ENCODE data around the gene EPS15.

Gene EPS15

DNA sequence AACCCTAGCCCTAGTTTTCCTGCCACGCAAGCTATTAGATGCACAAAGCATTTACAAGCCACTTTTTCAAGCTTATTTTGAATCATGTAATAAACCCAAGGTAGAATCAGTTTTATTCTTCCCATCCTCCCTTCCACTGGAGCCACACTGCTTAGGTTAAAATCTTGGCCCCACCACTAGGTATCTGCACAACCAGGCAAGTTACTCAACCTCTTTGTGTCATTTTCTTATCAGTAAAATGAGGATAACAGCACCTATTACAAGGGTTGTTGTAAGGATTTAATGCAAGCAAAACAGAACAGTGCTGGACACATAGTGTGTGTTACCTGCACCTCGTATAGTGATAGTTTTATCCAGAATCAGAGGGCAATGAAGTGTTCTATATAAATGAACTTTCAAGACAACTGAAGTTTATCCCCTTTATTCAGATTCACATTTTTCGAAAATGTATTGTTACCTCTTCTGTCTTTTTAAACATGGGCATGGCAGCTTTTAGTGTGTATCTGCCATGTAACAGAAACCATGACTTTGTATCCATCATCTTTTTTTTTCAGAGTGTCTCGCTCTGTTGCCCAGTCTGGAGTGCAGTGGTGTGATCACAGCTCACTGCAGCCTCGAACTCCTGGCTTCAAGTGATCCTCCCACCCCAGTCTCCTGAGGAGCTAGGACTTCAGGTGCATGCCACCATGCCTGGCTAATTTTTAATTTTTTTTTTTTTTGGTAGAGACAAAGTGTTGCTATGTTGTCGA lies 171.5 kb downstream of the EPS15 start:
- in situ Hi-C loops (cut with HindIII; ENCODE audit: low sequenced_read_pairs): no loop called here
- H3K4me3 ChIP-seq (ENCODE audit: low read depth, low read length): no peak overlapping the region
- TF ChIP-seq, protein P1, sequence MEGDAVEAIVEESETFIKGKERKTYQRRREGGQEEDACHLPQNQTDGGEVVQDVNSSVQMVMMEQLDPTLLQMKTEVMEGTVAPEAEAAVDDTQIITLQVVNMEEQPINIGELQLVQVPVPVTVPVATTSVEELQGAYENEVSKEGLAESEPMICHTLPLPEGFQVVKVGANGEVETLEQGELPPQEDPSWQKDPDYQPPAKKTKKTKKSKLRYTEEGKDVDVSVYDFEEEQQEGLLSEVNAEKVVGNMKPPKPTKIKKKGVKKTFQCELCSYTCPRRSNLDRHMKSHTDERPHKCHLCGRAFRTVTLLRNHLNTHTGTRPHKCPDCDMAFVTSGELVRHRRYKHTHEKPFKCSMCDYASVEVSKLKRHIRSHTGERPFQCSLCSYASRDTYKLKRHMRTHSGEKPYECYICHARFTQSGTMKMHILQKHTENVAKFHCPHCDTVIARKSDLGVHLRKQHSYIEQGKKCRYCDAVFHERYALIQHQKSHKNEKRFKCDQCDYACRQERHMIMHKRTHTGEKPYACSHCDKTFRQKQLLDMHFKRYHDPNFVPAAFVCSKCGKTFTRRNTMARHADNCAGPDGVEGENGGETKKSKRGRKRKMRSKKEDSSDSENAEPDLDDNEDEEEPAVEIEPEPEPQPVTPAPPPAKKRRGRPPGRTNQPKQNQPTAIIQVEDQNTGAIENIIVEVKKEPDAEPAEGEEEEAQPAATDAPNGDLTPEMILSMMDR (IDR thresholded peaks at IDR 0.05; ENCODE audit: low read depth, low read length): no peak
- DNase-seq (ENCODE audit: low read depth, low spot score): no peak

DNA sequence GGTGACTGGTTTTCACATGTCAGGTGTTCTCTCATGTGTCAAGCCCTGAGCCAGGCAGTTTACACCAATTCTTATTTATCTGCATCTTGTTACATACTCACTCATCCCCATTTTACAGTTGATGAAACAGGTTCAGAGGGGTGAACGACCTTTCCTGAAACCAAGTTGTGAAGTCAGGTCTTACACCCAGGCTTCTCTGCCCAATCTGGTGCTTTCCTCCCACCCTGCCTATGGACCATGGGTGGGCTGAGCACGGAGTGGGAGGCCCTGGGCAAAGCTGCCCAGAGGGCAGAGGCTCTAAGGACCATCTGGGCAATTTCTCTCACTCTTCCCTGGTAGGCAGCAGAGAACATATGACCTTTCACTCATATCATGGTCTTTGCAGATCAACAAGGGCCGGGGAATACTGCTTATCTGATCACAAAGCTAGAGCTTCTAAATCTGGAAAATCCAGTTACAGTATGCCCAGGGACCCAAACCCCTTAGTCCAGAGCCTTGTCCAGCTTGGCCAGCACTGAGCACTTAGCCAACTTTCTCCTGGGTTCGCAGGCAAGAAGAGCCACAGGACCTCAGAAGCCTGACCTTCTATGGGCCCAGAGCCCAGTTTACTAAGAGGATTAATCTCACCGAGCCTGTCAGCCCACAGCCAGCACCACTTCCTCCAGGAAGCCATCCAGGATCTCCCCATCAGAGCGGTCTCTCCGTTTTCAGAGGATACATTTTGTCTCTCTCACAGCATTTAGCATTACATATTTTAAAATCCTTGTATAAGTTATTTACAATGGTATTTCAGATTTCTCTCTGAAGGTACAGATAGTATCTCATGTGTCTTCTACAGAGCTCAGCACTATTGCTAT lies 172.8 kb downstream of the EPS15 start:
- TF ChIP-seq, protein P1 (IDR thresholded peaks at IDR 0.05; ENCODE audit: low read depth, low read length): no peak
- no peak overlapping the region for H3K4me3 ChIP-seq (ENCODE audit: low read depth, low read length)
- DNase-seq (ENCODE audit: low read depth, low spot score): no peak
- in situ Hi-C loops (cut with HindIII; ENCODE audit: low sequenced_read_pairs): no loop called here

DNA sequence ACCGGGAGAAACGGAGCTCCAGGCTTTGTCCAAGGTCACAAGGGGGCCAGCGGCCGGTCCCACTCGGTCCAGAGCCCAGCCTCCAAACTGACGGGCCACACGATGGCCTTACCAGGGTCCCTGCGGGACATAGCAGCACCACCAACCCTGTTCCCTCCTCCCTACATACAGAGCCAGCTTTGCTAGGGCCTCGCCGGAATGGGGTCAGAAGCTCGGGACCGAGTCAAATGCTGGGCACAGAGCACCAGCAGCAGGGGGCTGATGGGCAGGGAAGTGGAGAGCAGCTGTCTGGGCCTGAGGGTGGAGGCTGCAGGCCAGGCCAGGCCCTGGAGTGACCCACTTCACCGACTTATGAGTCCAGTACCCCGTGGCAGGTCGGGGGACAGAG lies 173.8 kb downstream of the EPS15 start:
- in situ Hi-C loops (cut with HindIII; ENCODE audit: low sequenced_read_pairs): no loop called here
- H3K4me3 ChIP-seq (ENCODE audit: low read depth, low read length): no peak overlapping the region

DNA sequence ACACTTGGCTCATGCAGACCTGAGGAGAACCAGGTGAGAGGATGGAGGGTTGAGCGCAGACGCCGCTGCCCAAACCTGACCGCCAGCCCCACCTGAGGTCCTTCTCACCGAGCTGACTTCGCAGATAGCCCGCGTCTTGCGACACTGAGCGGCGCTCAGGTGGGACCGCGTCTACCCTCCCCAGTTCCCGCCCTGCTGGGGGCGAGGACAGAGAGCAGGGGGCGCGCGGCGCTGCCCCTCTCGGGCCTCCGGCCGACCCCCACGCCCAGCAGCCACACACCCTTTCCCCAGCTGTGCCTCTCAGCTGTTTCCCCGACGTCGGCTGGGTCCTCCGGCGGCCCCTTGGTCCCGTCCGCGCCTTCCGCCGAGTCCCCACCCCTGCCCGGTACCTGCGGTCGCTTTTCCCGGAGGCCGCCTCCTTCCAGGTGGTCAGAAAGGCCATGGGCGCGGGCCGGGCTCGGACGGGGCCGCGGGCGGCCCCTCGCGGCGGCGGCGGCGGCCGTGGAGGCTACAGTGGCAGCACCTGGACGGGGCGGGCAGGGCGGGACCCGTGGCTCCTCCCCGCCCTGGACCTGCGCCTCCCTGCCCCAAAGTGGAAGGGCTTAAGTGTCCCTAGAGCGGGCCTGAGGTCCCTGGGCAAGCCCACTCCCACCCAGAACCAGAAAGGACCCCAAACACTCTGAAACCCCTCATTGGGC lies 174.3 kb downstream of the EPS15 start:
- TF ChIP-seq, protein P1 (IDR thresholded peaks at IDR 0.05; ENCODE audit: low read depth, low read length): no peak
- in situ Hi-C loops (cut with HindIII; ENCODE audit: low sequenced_read_pairs): no loop called here
- DNase-seq (ENCODE audit: low read depth, low spot score): no peak
- H3K4me3 ChIP-seq (ENCODE audit: low read depth, low read length): no peak overlapping the region

More for the DNA sequence above, 173.8 kb downstream of the EPS15 start:
- TF ChIP-seq, protein P1 (IDR thresholded peaks at IDR 0.05; ENCODE audit: low read depth, low read length): no peak
- DNase-seq (ENCODE audit: low read depth, low spot score): no peak

DNA sequence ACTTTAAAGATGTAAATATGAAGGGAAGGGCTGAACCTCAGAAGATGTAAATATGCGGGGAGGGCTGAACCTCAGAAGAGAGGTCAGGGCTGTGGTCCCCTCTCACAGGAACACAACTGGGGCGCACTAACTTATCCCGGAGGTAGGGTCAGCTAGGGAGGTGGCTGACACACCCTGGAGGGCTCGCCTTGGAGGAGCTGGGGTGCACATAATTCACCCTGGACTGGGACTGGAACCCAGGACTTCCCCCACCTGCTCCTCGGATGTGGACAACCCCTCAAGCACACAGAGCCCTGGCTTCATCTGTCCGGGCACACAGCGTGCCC lies 174.8 kb downstream of the EPS15 start:
- DNase-seq (ENCODE audit: low read depth, low spot score): no peak
- H3K4me3 ChIP-seq (ENCODE audit: low read depth, low read length): no peak overlapping the region
- TF ChIP-seq, protein P1 (IDR thresholded peaks at IDR 0.05; ENCODE audit: low read depth, low read length): no peak
- in situ Hi-C loops (cut with HindIII; ENCODE audit: low sequenced_read_pairs): no loop called here

DNA sequence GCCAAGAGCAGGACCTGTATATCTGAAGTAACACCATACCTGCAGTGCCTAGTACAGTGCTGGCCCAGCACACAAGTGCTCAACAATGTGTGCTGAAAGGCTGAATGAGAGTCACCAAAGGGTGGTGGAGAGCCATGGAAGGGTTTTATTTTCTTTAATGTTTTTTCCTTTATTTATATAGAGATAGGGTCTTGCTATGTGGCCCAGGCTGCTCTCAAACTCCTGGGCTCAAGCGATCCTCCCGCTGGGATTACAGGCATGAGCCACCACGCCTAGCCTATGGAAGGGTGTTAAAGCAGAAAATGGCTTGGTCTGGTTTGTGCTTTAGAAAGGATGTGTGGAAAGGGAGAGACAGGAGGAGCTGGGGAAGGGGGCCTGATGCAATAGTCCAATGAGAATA lies 175.4 kb downstream of the EPS15 start:
- H3K4me3 ChIP-seq (ENCODE audit: low read depth, low read length): no peak overlapping the region
- TF ChIP-seq, protein P1 (IDR thresholded peaks at IDR 0.05; ENCODE audit: low read depth, low read length): no peak
- no peak for DNase-seq (ENCODE audit: low read depth, low spot score)
- in situ Hi-C loops (cut with HindIII; ENCODE audit: low sequenced_read_pairs): no loop called here

All from astrocyte of the spinal cord (primary cell).